ENCODE data around the gene CHP2.

- no peak for TF ChIP-seq CTCF (optimal IDR thresholded peaks at IDR 0.05 in 1 of 3, IDR thresholded peaks at IDR 0.05 in 1 of 3, conservative IDR thresholded peaks at IDR 0.05 in 1 of 3; ENCODE audit: extremely low read depth in 1 of 3, insufficient read depth in 2 of 3, low read length in 3 of 3)
- TF ChIP-seq EZH2 (IDR thresholded peaks at IDR 0.05; ENCODE audit: low read length): no peak
Observed at GRCh38 chr16:23728112-23728477, 26.7 kb upstream of the CHP2 start.
